Effector CD4-positive, alpha-beta T cell (primary cell): ENCODE data around the gene CDH4.

Source experiments
- DNase-seq: peaks from one replicate; pipeline ENCODE4 v3.0.0-alpha.2; 2020

Gene CDH4

DNA sequence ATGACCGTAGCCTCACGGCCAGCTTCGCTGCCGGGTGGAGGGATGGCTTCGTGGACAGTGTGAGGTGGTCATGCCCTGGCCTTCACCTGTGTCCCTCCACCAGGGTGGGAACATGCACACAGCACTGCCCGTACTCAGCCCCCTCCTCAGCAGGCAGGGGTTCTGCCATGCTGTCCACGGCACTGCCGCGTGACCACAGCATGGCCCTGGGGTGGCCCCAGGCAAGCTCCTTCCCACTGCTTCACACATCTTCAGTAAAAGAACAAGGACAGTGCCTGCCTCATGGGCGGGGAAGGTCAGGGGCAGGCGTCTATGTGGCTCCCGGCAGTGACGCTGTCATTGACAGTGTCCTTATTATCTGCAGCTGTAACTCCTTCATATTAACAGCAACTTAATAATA lies 607.7 kb downstream of the CDH4 start:
- DNase-seq: no peak

DNA sequence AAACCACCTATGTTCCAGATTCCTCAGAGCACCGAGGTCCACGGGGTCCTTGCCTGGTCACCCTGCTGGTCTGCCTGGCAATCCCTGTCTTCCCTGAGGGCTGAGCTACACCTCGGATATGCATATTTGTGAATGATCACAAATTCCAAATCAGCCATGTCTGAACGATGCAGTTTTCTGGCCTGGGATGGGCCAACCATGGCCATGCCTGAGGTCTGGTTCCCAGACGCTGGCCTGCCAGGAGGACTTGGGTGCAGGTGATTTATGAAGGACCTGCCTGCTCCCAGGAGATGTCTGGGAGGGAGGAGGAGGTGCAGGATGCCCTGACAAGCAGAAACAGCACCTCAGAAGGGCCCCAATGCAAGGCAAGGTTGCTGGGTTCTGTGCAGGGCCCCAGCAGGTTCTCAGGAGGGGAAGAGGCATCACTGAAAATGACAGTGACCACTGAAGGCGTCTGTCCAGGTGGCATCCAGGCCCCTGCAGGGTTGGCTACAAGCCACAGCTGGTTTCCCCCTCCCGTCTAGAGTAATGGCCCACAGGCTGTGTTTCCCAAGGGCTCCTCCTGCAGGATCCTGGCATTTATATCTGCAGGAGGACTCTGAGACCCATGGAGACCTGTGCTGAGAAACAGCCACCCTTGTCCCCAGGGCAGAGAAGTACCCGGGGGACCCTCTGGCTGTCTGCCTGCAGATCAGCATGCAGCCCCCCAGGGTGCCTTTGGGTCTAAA lies 608.4 kb downstream of the CDH4 start:
- DNase-seq: no peak

DNA sequence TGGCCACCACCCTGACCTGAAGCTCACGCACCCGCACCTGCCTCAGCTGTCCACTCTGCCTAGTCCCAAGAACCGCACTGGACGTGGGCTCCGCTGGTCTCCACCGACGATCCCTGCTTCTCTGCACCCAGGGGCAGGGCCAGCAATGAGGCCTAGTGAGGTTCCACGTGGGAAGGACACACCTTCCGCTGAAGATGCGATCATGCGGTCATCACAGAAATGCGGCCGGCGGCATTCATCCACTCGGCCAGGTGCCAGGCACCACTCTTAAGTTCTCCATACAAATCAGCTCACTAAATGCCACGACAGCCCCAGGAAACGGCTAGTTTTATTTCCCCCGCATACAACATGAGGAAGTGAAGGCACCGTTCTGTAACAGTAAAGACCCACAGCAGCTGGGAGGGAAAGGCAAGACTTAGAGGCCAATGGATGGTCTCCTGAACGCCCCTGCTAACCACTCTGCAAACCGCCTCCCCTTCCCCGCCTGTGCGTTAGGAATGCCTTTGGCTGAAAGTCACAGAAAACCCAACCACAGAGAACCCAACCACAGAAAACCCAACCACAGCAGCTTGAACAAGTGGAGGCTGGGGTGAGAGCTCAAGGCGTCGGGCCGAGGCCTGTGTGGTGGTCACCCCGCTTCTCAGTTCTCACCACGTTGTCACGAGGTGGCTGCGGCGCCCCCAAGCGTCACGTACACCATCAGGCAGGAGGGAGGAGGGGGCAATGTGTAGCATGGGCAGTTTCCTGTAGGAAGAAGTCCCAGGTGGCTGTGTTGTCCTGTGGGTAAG lies 609.2 kb downstream of the CDH4 start:
- no peak for DNase-seq

DNA sequence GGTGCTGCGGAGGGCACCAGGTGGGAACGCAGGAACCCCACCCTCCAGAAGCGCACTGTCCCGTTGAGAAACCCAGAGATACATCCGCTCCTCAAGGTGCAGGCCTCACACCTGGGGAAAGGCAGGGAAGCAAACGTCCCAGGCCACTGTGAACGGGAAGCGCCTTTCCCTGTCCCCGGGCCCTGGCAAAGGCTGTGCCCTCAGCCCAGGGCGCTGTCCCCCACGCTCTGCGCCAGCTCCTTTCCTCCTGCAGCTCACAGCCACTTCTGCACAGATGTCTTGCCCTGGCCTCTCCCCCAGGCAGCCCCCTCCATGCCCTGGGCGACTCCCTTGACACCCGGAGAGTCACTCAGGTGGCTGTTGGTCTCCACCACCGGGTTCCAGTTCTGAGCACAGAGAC lies 609.8 kb downstream of the CDH4 start:
- no peak for DNase-seq

DNA sequence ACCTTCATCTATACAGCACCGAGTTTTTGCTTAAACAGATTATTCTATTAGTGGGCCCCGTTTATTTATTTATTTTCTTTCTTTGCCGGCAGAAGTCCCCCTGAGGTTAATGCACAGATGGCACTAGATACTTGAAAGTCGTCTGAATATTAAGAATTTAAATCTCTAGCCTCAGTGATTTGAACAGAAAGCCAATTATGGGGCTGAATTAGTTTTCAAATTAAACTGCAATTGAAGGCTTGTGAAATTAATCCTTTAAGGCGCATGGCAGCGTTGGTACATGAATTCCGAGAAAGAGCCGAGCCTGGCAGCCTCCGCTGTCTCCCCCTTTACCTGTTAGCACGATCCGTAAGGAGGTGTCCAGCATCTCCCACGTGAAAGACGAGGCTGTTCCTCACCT lies 610.8 kb downstream of the CDH4 start:
- DNase-seq: no peak

DNA sequence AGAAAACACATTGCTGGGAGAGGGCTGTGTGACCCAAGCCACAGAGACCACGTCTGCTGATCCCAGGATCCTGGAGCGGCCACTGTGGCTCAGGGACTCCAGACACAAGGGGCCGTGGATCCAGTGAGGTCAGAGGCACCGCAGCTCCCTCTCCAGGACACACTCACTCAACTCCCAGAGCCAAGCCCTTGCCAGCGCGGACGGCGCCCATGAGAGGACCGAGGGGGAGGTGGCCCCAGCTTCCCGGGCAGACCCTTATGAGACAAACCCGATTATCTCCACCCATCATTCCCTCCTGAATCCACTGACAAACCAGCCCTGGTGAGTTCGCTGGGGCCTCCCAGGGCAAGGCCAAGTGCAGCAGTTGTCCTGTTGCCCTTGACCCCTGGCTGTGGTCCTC lies 612.4 kb downstream of the CDH4 start:
- DNase-seq: no peak

DNA sequence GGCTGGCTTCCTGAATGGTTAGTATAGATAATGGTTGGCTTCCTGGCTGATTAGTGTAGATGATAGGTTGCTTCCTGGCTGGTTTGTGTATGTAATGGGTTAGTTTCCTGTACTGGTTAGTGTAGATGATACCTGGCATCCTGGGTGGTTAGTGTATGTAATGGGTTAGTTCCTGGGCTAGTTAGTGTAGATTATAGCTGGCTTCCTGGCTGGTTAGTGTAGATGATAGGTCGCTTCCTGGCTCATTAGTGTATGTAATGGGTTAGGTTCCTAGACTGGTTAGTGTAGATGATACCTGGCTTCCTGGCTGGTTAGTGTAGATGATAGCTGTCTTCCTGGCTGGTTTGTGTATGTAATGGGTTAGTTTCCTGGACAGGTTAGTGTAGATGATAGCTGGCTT lies 613.3 kb downstream of the CDH4 start:
- DNase-seq: no peak

DNA sequence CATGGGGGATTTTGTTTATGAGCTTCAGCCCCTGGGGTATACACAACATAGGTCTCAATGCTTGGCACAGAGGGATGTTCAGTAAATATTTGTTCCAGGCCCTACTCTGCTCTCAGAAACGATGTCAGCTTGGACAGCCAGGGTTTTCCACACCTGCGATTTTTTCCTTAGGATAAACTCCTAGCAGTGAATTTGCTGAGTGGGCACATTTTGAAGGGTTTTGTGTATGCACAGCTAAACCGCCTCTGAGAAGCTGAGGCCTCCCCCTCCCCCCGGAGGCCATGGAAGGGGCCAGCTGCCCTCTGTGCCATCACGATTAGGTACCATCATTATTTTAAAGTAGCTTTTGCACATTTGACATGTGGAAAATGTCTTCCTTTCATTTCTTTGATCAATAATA lies 614.1 kb downstream of the CDH4 start:
- DNase-seq: no peak

DNA sequence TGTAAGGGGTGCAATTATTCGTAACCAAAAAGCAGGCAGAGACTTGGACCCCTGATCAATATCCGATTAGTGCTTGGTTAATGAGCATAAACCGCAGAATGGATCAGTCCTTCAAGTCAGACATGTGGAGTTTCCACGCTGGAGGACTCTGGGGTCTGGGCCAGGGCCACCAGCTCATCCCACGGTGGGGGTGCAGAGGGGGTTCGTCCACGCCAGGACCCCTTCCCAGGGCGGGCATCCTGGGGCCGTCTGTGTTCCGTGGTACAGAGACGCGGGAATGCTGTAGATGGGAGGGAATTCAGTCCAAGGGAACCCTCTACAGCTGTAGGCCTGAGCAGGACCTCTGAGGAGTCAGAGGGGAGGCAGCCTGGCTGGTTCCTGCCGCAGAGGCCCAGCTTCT lies 615.9 kb downstream of the CDH4 start:
- DNase-seq: no peak

DNA sequence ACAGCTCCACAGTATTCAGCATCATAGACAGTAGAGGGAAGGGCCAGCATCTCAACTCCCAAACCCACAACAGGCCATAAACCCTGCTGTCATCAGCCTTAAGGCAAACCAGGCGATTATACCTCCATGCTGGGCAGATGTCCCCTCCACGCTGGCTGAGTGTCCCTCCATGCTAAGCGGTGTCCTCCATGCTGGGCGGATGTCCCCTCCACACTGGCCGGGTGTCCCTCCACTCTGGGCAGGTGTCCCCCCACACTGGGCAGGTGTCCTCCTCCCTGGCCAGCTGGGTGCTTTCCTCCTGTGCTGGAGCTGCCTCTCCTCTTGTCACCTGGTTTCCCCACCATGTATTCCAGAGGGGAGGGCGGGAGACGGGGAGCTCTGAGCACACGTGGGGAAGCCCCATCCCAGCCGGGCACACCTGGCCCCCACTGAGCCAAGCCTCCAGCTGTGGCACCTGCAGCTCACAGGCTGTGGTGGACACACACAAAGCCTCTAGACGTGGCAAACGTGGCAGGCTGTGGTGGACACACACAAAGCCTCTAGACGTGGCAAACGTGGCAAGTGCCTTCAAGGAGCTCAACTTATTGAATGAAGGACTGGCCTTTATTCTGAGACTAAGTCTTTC lies 616.5 kb downstream of the CDH4 start:
- no peak for DNase-seq

DNA sequence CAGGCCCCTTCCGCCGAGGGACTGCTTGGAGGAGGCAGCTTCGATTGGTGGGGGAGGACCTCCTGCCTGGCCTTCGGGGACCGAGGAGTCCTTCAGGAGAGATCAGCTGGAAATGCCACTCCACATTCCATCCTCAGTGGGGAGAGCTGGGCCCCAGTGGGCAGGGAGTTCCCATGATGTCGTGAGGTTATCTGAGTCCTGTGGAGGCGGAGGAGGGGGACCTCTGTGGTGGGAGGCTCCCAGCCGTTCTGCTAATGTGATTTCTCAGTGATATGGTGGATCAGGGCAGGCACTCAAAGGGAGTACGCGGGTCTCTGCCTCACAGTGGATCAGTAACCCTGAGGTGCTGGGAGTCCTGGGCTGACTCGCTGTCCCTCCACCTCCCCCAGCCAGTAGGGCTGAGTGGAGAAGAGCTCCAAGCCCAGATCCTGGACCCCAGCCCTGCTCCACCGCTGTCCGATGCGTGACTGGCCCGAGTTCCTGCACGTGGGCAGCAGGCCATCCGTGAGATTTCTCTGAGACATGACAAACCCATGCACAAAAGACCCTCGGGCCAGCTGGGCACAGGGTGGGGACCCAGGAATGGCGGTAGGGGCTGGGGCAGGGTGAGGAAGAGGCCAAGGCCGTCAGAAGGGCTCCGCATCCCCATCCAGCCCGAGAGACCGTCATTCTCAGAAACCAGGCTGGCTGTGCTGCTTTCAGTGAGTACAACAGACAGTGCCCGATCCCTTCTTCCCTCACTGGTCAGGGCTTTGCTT lies 617.9 kb downstream of the CDH4 start:
- DNase-seq: no peak

DNA sequence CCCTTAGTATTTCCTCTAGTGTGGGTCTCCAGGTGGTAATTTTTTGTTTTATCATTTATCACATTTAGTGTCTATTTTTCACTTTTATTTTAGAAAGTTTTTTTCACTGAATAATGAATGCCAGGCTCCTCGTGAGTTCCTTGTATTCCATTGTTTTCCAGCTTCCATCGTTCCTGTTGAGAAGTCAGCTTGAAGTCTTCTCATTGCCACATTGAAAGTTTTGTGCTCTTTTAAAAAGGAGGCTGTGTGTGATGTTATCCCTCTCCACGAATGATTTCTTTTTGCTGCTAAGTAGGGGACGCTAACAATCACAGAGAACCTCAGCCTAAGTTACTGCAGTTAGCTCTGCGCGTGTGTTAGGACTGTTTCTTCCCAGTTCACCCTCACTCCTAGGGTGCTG lies 619.1 kb downstream of the CDH4 start:
- no peak for DNase-seq

DNA sequence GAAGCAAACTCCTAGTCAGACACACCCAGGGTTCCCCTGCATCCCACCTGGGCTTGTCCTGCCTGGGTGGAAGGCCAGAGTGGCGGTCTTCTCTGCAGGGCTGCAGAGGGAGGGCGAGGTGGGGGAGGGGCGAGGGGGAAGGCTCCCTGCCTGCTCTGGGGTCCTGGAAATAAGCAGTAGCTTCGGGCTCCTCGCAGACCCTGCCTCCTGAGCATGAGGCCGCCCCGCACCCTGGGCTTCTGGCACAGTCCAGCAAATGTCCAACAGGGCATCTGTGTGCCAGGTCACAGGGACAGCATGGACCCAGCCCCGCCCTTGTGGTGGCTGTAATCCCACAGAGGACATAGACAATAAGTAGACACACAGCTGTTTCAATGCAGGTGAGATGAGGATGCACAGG lies 619.9 kb downstream of the CDH4 start:
- no peak for DNase-seq

DNA sequence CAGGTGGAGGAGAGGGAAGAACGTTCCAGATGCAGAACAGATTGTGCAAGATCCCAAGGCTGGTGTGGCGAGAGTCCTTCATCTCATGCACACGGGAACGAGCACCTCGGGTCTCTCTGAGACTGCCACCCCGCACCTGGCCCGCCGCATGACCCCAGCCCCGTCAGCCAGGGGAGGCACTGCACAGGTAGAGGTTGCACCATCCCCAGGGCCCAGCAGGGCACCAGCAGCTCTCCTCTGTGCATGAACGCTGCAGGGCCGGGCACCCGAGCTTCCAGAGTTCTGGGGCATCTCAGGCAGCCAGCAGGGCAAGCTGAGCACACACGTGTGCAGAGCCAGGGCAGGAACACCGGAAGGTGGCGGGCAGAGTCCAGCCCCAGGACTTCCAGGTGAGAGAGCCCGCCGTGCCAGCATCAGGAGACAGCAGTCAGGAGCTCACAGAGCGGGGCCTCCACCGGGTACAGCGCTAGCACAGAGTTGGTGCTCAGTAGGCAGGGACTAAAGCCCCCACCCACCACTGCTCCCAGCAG lies 620.4 kb downstream of the CDH4 start:
- no peak for DNase-seq

DNA sequence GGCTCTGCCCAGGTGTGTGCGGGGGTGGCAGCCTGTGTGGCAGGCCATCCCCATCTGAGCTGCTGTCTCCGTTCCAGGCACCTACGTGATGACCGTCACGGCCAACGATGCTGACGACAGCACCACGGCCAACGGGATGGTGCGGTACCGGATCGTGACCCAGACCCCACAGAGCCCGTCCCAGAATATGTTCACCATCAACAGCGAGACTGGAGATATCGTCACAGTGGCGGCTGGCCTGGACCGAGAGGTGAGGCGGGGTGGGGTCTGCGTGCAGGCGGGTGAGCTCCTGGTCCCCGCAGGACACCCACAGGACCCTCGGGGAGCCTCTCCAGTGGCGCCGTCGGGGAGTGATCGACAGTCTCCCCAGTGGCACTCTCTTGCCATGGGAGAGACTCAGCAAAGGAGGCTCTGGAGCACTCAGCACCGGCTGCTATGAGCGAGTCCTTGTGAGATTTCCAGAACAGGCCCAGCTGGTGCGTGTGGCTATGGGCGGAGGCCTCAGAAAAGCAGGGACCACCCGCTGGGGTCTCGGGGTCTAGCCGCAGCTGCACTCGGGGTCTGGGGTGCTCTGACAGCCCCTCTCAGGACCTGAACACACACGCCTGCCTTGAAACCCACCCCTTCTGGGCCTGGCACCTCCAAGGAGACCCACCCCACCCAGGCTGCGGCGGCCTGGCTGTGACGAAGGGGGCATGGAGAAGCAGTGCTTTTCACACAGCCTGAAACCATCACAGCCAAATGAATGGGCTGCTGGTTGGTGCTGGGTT lies 621.8 kb downstream of the CDH4 start:
- no peak for DNase-seq

DNA sequence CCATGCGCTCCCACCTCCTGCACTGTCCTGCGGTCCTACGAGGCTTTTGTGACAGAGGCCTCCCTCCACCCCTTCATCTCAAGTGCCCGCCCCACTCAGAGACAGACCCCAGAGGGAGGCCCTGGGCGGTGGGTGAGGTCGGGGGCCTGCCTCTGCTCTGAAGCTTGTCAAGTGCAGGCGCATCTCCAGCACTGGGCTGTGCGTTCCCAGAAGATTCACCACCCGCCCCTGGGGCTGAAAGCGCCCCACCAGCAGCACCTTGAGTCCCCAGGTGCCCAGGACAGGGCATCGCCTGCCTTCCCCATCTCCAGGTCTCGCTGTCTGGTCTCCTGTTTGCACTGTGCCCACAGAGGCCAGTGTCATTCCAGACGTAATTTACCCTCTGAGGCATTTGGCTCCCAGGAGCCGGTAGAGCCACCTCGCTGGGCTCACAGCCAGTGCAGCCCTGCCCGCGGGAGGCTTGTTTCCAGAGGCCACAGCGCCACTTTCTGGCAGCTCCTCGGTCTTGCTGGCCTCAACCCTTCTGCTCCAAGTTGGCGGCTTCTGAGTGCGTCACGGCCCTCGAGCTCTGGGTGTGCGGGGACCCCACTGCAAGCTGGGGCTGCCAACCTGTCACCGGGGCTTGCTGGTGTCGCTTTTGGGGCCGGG lies 622.5 kb downstream of the CDH4 start:
- no peak for DNase-seq

DNA sequence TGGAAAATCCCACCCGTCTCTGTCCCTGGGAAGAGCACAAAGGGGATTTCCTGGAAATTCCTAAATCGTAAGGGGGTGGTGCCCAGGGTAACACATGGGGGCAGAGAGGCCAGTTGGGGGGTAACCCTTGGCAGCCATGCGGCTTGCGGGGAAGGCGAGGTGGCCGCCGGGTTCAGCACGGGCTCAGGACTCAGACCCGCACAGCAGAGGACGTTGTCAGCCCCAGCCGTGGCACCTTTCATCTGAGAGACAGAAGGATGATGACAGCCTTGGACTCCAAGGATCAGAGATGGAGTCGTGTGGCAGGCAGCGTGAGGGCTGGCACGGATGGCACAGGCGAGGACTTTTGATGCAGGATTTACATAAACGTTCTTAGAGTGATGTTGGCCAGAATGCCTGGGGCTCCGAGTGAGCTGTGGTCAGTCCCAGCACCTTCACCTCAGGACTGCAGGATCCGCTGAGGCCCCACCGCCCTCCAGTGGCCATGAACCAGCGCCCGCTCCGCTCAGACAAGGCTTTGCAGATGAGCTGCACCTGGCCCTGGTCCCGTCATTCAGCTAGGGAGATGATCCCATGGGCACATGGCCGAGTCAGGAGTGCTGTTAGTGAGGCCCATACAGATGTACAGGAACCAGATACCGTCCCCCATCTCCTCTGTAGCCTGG lies 623.3 kb downstream of the CDH4 start:
- no peak for DNase-seq

DNA sequence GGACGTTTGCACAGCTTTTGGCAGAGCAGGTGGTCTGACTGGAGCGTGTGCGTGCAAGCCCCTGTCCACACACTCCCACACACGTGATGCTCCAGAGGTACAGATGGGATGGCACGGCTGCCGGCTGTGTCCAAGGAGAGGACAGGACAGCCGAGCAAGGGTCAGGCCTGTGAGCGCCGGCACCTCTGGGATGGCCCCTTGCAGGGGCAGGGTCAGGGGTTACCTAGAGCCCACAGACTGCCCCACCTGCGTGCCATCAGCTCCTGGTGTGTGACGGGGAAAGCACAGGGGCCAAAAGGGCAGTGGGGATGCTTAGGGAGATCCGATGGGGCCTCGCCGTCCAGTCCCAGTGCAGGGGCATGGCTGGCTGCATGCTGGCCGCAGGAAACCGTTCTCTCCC lies 623.9 kb downstream of the CDH4 start:
- no peak for DNase-seq

DNA sequence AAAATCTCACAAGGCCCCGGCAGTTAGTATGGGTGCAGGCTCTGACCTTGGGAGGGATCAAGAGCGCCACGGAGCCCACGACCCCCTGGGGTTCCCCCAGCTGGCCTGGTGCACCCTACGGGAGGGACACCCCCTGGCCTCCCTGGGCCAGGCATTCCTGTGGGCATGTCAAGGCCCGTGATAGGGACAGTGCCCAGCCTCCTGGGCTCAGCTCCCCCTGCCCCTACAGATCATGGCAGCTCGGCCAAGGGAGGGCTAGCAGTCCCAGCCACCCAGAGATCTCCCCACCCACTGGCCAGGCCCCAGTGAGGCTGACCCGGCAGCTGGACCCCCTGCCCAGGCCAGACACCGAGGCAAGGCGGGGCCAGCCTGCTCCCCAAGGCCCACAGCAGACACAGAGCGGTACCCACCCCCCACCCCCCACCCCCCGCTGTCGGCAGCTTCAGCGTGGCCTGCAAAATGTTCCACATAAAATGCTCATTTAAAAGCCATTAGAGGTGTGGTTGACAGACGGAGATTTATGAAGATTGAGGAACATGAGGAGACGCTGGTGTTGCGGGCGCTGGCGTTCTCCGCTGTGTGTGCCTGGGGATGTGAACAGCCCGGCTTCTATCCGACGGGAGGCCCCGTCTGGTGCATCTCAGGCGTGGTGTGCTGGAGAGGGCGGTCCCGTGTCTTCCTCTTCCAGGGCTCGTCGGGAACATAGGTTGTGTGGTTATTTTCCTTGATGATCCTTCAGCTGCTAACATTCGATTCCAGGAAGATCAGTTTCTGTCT lies 625.1 kb downstream of the CDH4 start:
- DNase-seq: no peak

DNA sequence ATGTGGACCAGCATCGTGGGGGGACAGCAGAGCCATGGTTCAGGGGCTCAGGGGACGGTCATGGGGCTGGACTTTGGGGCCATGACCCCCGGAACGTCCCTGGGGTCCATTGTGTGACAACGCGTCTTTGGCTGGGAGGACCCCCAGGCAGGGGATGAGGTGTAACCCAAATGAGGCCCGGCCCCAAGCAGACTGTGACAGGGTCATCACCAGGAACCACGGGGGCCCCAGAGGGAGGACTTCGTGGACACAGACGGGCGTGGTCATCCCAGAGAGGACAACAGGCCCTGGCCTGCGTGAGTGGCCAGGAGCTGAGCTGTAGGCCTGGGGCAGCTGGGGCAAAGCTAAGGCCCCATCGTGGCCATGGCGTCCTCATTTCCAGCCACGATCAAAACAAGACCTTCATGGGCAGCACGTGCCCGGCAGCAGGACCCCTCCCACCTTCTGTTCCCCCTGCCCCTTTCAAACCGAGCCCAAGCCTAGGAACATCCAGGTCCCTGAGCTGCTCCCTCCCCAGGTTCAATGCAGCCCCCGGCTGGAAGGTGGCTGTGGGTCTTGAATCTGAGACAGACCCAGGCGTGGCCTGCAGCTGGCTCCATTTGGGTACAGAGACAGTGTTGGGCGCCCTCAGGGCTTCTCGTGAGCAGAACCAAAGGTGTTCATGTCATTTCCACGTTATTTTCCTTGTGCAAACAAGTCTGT lies 625.9 kb downstream of the CDH4 start:
- DNase-seq: no peak
